ENCODE results near the gene RNASEH1.
"Not testable (repeated sequence)": the region's sequence is repeated elsewhere in the genome, so short reads cannot be mapped to it uniquely, and the experiment has no call there.

DNA sequence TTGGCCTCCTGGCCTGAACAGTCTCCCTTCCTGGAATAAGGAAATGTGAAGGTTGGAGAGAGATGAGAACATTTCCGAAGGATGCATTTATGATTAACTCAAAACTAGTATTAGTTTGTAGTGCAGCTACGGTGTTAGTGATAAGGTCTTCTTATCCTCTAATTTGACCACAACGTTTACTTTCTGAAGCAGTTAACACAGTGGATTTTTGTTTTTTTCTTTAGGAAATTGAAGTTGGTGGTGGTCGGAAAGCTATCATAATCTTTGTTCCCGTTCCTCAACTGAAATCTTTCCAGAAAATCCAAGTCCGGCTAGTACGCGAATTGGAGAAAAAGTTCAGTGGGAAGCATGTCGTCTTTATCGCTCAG lies 18.1 kb upstream of the RNASEH1 start:
- TF ChIP-seq POLR2A (IDR thresholded peaks at IDR 0.05; ENCODE audit: control extremely low read depth in 1 of 2, low read depth in 2 of 2, low read length in 2 of 2); RAD21 (IDR thresholded peaks at IDR 0.05 in 1 of 2, conservative IDR thresholded peaks at IDR 0.05 in 1 of 2; ENCODE audit: low read depth in 2 of 2, low read length in 2 of 2); GTF2F1 (IDR thresholded peaks at IDR 0.05; ENCODE audit: borderline replicate concordance, low read depth, low read length); SP2 (IDR thresholded peaks at IDR 0.05; ENCODE audit: low read length); POU5F1 (IDR thresholded peaks at IDR 0.05; ENCODE audit: low read depth, low read length); BRCA1 (IDR thresholded peaks at IDR 0.05; ENCODE audit: low read depth, low read length): not testable (repeated sequence)
- TF ChIP-seq, protein P1, sequence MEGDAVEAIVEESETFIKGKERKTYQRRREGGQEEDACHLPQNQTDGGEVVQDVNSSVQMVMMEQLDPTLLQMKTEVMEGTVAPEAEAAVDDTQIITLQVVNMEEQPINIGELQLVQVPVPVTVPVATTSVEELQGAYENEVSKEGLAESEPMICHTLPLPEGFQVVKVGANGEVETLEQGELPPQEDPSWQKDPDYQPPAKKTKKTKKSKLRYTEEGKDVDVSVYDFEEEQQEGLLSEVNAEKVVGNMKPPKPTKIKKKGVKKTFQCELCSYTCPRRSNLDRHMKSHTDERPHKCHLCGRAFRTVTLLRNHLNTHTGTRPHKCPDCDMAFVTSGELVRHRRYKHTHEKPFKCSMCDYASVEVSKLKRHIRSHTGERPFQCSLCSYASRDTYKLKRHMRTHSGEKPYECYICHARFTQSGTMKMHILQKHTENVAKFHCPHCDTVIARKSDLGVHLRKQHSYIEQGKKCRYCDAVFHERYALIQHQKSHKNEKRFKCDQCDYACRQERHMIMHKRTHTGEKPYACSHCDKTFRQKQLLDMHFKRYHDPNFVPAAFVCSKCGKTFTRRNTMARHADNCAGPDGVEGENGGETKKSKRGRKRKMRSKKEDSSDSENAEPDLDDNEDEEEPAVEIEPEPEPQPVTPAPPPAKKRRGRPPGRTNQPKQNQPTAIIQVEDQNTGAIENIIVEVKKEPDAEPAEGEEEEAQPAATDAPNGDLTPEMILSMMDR (IDR thresholded peaks at IDR 0.05; ENCODE audit: control extremely low read depth in 1 of 3, insufficient read depth in 1 of 3, low read depth in 1 of 3, low read length in 3 of 3) = not testable (repeated sequence)

Measured in H1 (cell line).